BE2C (cell line): ENCODE data around the gene PGM5.

ENCODE experiments used
- DNase-seq: peaks from one replicate; pipeline ENCODE4 v3.0.0-alpha.2; 2020
- H3K27me3 ChIP-seq: fragments of 250-450 bp; sonication (Bioruptor Pico); 2 replicates; pipeline ENCODE4 v1.5.1; 2020; ENCODE audit warnings: mild to moderate bottlenecking
- H3K36me3 ChIP-seq: fragments of 250-450 bp; sonication (Bioruptor Pico); 2 replicates; pipeline ENCODE4 v1.5.1; 2020; ENCODE audit warnings: mild to moderate bottlenecking
- H3K4me1 ChIP-seq: fragments of 250-450 bp; sonication (Bioruptor Pico); 2 replicates; pipeline ENCODE4 v1.5.1; 2020
- H3K4me3 ChIP-seq: 2 replicates; pipeline ENCODE4 v1.5.1; 2011; ENCODE audit warnings: low read depth, low read length
- H3K9me3 ChIP-seq: fragments of 250-450 bp; sonication (Bioruptor Pico); 2 replicates; pipeline ENCODE4 v1.5.1; 2020
- CTCF ChIP-seq: IDR thresholded peaks from 2 replicates; pipeline ENCODE4 v1.5.1; 2012; ENCODE audit warnings: mild to moderate bottlenecking, low read depth, low read length

PGM5 gene

GRCh38 chr9:68427216-68427977 lies 71.0 kb downstream of the PGM5 start:
- TF ChIP-seq CTCF, result no peak
- no peak for DNase-seq
- no peak overlapping the region for H3K4me3 ChIP-seq
- no peaks in the 10 kb centered on the region for H3K4me1 ChIP-seq
- H3K36me3 ChIP-seq, result no peaks in the 10 kb centered on the region
- no peaks in the 10 kb centered on the region for H3K27me3 ChIP-seq
- no peaks in the 10 kb centered on the region for H3K9me3 ChIP-seq

GRCh38 chr9:68428481-68428880 lies 72.1 kb downstream of the PGM5 start:
- Histone ChIP-seq H3K4me3 (no peak overlapping the region), H3K27me3 (no peaks in the 10 kb centered on the region)

GRCh38 chr9:68429631-68430030 lies 73.2 kb downstream of the PGM5 start:
- no peak for TF ChIP-seq CTCF

More at GRCh38 chr9:68428481-68428880, 72.1 kb downstream of the PGM5 start:
- DNase-seq, result no peak
- Histone ChIP-seq H3K4me1 (no peaks in the 10 kb centered on the region), H3K9me3 (no peaks in the 10 kb centered on the region), H3K36me3 (no peaks in the 10 kb centered on the region)
- TF ChIP-seq CTCF, result no peak

GRCh38 chr9:68431307-68431706 lies 74.9 kb downstream of the PGM5 start:
- DNase-seq, result no peak
- Histone ChIP-seq H3K27me3 (no peaks in the 10 kb centered on the region; the same call in 1 of the 2 replicates), H3K36me3 (no peaks in the 10 kb centered on the region), H3K4me1 (no peaks in the 10 kb centered on the region), H3K4me3 (no peak overlapping the region), H3K9me3 (no peaks in the 10 kb centered on the region)
- TF ChIP-seq CTCF, result no peak

More at GRCh38 chr9:68429631-68430030, 73.2 kb downstream of the PGM5 start:
- Histone ChIP-seq H3K27me3 (no peaks in the 10 kb centered on the region), H3K4me3 (no peak overlapping the region), H3K9me3 (no peaks in the 10 kb centered on the region), H3K36me3 (no peaks in the 10 kb centered on the region), H3K4me1 (no peaks in the 10 kb centered on the region)
- no peak for DNase-seq

GRCh38 chr9:68433531-68434110 lies 77.2 kb downstream of the PGM5 start:
- no peaks in the 10 kb centered on the region for H3K9me3 ChIP-seq
- H3K4me3 ChIP-seq, result no peak overlapping the region
- H3K36me3 ChIP-seq, result no peaks in the 10 kb centered on the region
- H3K27me3 ChIP-seq, result no peaks in the 10 kb centered on the region; the same call in 1 of the 2 replicates
- no peak for DNase-seq
- no peak for TF ChIP-seq CTCF
- H3K4me1 ChIP-seq, result no peaks in the 10 kb centered on the region

GRCh38 chr9:68437785-68438184 lies 81.4 kb downstream of the PGM5 start:
- no peak for DNase-seq
- H3K27me3 ChIP-seq, result no peaks in the 10 kb centered on the region; the same call in 1 of the 2 replicates
- no peaks in the 10 kb centered on the region for H3K9me3 ChIP-seq

More at GRCh38 chr9:68437785-68438184, 81.4 kb downstream of the PGM5 start:
- no peak for TF ChIP-seq CTCF
- Histone ChIP-seq H3K4me3 (no peak overlapping the region), H3K4me1 (no peaks in the 10 kb centered on the region), H3K36me3 (no peaks in the 10 kb centered on the region)
